SK-N-SH (cell line): ENCODE measurements around the gene TSACC.

Source experiments
- CHD2 ChIP-seq: fragments of 150-350 bp; IDR thresholded peaks from 2 replicates; pipeline ENCODE4 v1.6.1; 2018; ENCODE audit warnings: low read length; ENCODE audit not compliant: partially characterized antibody
- CTCF ChIP-seq: fragments of 200-600 bp; sonication (generic); IDR thresholded peaks from 2 replicates; pipeline ENCODE4 v1.6.1; 2017; ENCODE audit warnings: antibody characterized with exemption, mild to moderate bottlenecking, moderate library complexity
- MXI1 ChIP-seq: IDR thresholded peaks from 2 replicates; pipeline ENCODE4 v1.6.1; 2012; ENCODE audit warnings: mild to moderate bottlenecking, low read depth, low read length, improper control_type of control experiment
- NFIC ChIP-seq: IDR thresholded peaks from 2 replicates; pipeline ENCODE4 v1.4.0; 2012; ENCODE audit warnings: borderline replicate concordance
- REST ChIP-seq: IDR thresholded peaks from 2 replicates; pipeline ENCODE4 v1.6.1; 2012; ENCODE audit warnings: mild to moderate bottlenecking, low read depth, low read length, moderate library complexity
- TCF12 ChIP-seq: IDR thresholded peaks from 2 replicates; pipeline ENCODE4 v1.4.0; 2012
- USF1 ChIP-seq: IDR thresholded peaks from 2 replicates; pipeline ENCODE4 v1.4.0; 2012; ENCODE audit warnings: low read depth, borderline replicate concordance

- TF ChIP-seq NFIC (no peak), CTCF (no peak), MXI1 (no peak), CHD2 (no peak), REST (no peak), USF1 (no peak), TCF12 (no peak)
These were observed 48.5 kb upstream of the TSACC start for GRCh38 chr1:156289857-156290256.
